Natural killer cell treated with Interleukin-12 subunit alpha and Interleukin-12 subunit beta and Interleukin-15 and Interleukin-18, amount 100 ng/mL, for 72 hours (primary cell): Measurements from ENCODE around the gene PTS. TPM values are rescaled to one million over a fixed set of nuclear protein-coding genes. Genes with fewer than 3 reads are reported as not detected.

Experiments
- ATAC-seq, 2 donors: fragments of 150-1000 bp; cut with Tn5 transposase in 1 of 2; sonication (Bioruptor Pico), chemical (Tn5 transposase) in 1 of 2; 2 replicates each; pipeline ENCODE4 v1.10.0; 2021
- DNase-seq: peaks from one replicate; pipeline ENCODE4 v3.0.0; 2022; ENCODE audit warnings: low spot score
- H3K27ac Mint-ChIP-seq, 2 donors: 1 replicate in 1 of 2; 2 replicates in 1 of 2; pipeline ENCODE4 v1.8.0; 2022; ENCODE audit warnings: mixed read lengths in 2 of 2, mild to moderate bottlenecking in 1 of 2, moderate library complexity in 1 of 2
- H3K27me3 Mint-ChIP-seq, 2 donors: 1 replicate in 1 of 2; 2 replicates in 1 of 2; pipeline ENCODE4 v1.8.0; 2022; ENCODE audit warnings: mixed read lengths in 2 of 2
- H3K36me3 Mint-ChIP-seq: one replicate; pipeline ENCODE4 v1.8.0; 2022; ENCODE audit warnings: mixed read lengths
- H3K4me1 Mint-ChIP-seq, 2 donors: 1 replicate in 1 of 2; 2 replicates in 1 of 2; pipeline ENCODE4 v1.8.0; 2022; ENCODE audit warnings: low read depth in 2 of 2, mixed read lengths in 2 of 2, mild to moderate bottlenecking in 1 of 2
- H3K4me3 Mint-ChIP-seq: one replicate; pipeline ENCODE4 v1.8.0; 2022; ENCODE audit warnings: mixed read lengths
- H3K9me3 Mint-ChIP-seq: 2 replicates; pipeline ENCODE4 v1.8.0; 2022; ENCODE audit warnings: mixed read lengths
- total RNA-seq, 2 donors: library from RNA; stranded (reverse); gene quantifications; one replicate each; pipeline ENCODE4 v1.2.3, GENCODE V29; 2022

Gene PTS
- total RNA-seq, 2 donors from 2014 or later: 36.2 to 36.8 TPM

- ATAC-seq (peak; percentile 78 to 82), DNase-seq (no peak)
- peak overlapping the region; percentile 92 for H3K4me3 Mint-ChIP-seq
- H3K4me1 Mint-ChIP-seq: peaks cover 15 to 31% of the 10 kb centered on the region in 2 donors
- H3K36me3 Mint-ChIP-seq: peaks cover 18% of the 10 kb centered on the region
- no peaks in the 10 kb centered on the region for H3K27me3 Mint-ChIP-seq
- H3K9me3 Mint-ChIP-seq: no peaks in the 10 kb centered on the region
- peak overlapping the region; percentile 84 to 90 for H3K27ac Mint-ChIP-seq
Observed at GRCh38 chr11:112226831-112227401, 688 bp downstream of the PTS start.

GRCh38 chr11:112227471-112227870 is 1.2 kb downstream of the PTS start:
- H3K36me3 Mint-ChIP-seq: peaks cover 18% of the 10 kb centered on the region

DNA sequence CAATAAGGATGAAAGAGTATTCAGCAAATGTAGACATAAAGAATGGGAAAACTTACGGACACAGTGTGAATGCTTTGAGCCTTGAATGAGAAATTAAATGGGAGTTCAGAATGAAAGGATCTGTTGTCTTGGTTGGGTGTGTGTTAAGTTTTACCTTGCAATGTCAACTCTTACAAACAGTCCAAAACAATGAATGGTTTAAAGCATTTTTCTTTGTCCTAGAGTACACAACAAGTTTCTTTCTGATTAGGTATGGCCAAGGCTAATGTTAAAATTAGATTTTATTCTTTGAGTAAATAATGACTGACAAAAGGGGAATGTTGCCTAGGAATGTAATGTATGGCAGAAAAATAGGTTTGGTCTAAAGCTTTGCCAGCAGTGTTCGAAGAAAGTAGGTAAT is 2.5 kb downstream of the PTS start:
- Mint-ChIP-seq H3K4me1 (peaks cover 15 to 31% of the 10 kb centered on the region in 2 donors), H3K27ac (no peak overlapping the region), H3K9me3 (no peaks in the 10 kb centered on the region), H3K4me3 (no peak overlapping the region), H3K36me3 (peaks cover 18% of the 10 kb centered on the region), H3K27me3 (no peaks in the 10 kb centered on the region)
- no peak for ATAC-seq
- no peak for DNase-seq

More at GRCh38 chr11:112227471-112227870, 1.2 kb downstream of the PTS start:
- Mint-ChIP-seq H3K4me3 (peak overlapping the region; percentile 92), H3K27ac (peak overlapping the region; percentile 84 to 90), H3K27me3 (no peaks in the 10 kb centered on the region), H3K9me3 (no peaks in the 10 kb centered on the region), H3K4me1 (peaks cover 15 to 31% of the 10 kb centered on the region in 2 donors)
- no peak for DNase-seq
- ATAC-seq: no peak

GRCh38 chr11:112229159-112229558 is 2.9 kb downstream of the PTS start:
- Mint-ChIP-seq H3K4me3 (no peak overlapping the region), H3K4me1 (peaks cover 15 to 31% of the 10 kb centered on the region in 2 donors), H3K27me3 (no peaks in the 10 kb centered on the region), H3K9me3 (no peaks in the 10 kb centered on the region), H3K36me3 (peaks cover 18% of the 10 kb centered on the region), H3K27ac (no peak overlapping the region)
- ATAC-seq (no peak), DNase-seq (no peak)

DNA sequence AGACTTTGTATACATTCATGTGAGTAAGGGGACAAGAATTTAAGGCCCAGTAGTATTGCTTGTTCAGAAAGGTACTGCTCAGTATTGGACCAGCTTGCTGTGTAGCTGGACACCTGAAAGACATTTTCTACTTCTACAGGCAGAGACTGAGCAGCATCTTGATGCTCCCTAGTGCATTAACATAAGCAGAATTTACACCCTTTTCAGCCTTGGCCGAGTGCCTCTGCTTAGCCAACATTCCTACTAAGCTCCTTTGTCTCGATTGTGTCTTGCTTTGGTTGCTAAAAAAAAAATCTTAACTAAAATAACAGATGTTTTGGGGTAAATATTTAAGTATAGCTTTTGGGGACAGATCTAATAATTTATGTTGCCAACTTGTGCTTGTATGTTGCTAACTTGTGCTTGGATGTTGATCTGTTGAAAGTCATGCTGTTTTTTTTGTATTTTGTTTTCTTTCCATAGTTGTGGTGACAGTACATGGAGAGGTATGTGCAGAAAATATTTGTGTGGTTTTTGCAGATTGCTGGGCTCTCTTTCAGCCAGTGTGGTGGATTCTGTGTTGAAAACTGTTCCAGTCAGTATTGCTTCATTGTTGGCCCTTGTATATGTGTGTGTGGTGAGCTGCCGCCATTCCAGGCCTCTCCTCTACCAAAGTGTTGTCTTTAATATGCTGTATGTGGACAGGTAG is 3.7 kb downstream of the PTS start:
- no peak overlapping the region for H3K4me3 Mint-ChIP-seq
- no peak for DNase-seq
- no peaks in the 10 kb centered on the region for H3K9me3 Mint-ChIP-seq
- H3K36me3 Mint-ChIP-seq: peaks cover 18% of the 10 kb centered on the region
- H3K27me3 Mint-ChIP-seq: no peaks in the 10 kb centered on the region
- peaks cover 15 to 25% of the 10 kb centered on the region in 2 donors for H3K4me1 Mint-ChIP-seq
- no peak for ATAC-seq
- no peak overlapping the region for H3K27ac Mint-ChIP-seq

DNA sequence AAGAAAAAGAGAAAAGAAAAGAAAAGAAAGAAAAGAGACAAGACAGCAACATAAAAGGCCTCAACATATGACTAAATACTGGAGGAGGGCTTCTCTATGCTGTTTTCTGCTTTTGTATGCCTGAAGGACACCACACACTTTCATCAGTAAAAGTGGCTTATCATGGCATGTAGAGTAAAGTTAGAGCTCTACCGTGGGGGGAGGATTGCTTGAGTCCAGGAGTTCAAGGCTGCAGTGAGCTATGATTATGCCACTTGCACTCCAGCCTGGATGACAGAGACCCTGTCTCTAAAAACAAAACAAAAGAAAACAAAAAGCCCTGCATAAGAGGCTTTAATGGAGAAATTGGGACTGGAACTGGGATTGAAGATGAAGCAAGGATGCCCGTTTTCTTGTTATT is 5.7 kb downstream of the PTS start:
- Mint-ChIP-seq H3K36me3 (peaks cover 34% of the 10 kb centered on the region), H3K27ac (no peak overlapping the region), H3K9me3 (no peaks in the 10 kb centered on the region), H3K4me1 (peaks cover 15 to 19% of the 10 kb centered on the region in 2 donors), H3K27me3 (no peaks in the 10 kb centered on the region), H3K4me3 (no peak overlapping the region)
- DNase-seq: no peak
- ATAC-seq: no peak

DNA sequence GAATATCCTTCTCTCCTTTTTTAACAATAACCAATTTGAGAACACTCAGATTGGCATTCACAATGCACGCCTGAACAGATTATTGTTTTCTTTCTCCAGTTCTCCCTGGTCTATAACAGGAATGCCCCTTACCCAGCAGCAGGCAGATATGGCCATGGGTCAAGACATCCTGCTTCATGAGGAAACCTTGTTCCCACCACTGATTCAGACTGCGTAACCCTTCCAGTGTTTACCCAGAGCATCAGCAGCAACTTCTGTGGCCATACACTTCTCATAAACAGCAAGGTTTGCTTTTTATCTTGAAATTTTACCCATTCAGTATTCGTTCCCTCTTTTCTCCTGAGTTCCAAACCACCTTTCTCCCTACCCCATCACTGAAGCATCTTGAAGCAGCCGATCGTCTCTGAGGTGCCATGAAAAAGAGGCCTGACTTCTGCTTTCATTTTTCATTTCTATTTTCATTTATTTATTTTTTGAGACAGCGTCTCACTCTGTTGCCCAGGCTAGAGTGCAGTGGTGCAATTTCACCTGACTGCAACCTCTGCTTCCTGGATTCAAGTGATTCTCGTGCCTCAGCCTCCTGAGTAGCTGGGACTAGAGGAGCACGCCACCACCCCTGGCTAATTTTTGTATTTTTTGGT is 9.6 kb downstream of the PTS start:
- H3K27me3 Mint-ChIP-seq: no peaks in the 10 kb centered on the region
- H3K9me3 Mint-ChIP-seq: no peaks in the 10 kb centered on the region
- no peak overlapping the region for H3K27ac Mint-ChIP-seq
- H3K4me3 Mint-ChIP-seq: no peak overlapping the region
- peaks cover 29% of the 10 kb centered on the region for H3K36me3 Mint-ChIP-seq
- no peak for DNase-seq
- H3K4me1 Mint-ChIP-seq: peaks cover 0 to 3% of the 10 kb centered on the region in 2 donors
- no peak for ATAC-seq

- no peaks in the 10 kb centered on the region for H3K4me1 Mint-ChIP-seq
- H3K4me3 Mint-ChIP-seq: no peak overlapping the region
- ATAC-seq (no peak), DNase-seq (no peak)
- H3K36me3 Mint-ChIP-seq: peaks cover 30% of the 10 kb centered on the region
- no peak overlapping the region for H3K27ac Mint-ChIP-seq
- no peaks in the 10 kb centered on the region for H3K27me3 Mint-ChIP-seq
- no peaks in the 10 kb centered on the region for H3K9me3 Mint-ChIP-seq
Observed at GRCh38 chr11:112237451-112237850, 11.2 kb downstream of the PTS start.

DNA sequence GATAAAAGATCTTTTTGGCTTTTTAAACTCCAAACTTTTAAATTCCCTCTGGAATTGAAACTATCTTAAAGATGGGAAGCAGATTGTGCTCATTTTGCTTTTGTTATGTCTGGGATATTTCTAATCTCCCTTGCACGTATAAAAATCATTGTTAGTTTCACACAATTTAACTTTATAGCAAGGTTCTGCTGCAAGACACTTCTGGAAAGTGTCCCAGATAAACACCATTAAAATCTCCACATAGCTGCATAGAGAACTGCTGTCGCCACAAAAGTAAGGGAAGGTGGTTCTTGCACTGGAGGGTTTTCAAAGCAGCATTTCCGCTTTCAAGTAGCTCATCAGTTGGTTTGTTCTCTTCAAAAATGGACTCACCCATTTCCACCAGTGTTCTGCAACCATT is 11.8 kb downstream of the PTS start:
- peaks cover 36% of the 10 kb centered on the region for H3K36me3 Mint-ChIP-seq
- no peak overlapping the region for H3K4me3 Mint-ChIP-seq
- ATAC-seq (no peak), DNase-seq (no peak)
- H3K27me3 Mint-ChIP-seq: no peaks in the 10 kb centered on the region
- no peaks in the 10 kb centered on the region for H3K9me3 Mint-ChIP-seq
- no peaks in the 10 kb centered on the region for H3K4me1 Mint-ChIP-seq
- no peak overlapping the region for H3K27ac Mint-ChIP-seq

- no peaks in the 10 kb centered on the region for H3K4me1 Mint-ChIP-seq
Observed at GRCh38 chr11:112241486-112241885, 15.3 kb downstream of the PTS start.

DNA sequence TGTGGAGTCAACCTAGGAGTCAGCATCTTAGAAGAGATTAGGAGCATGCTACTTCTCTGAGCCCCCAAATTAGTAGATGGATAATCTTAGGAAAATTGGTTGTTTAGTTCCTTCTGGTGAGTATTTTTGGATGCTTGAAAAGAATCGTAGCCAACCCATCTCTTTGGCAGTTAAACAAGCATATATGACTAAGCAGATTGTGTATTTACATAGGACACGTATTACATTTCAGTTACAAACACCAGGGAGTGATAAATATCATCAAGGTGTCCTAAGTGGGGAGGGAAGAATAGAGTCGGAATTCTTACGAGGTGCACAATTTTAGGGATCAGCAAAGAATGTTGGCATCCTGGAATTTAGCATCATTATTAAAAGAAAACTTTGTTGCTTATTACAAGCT is 21.0 kb downstream of the PTS start:
- Mint-ChIP-seq H3K4me3 (no peak overlapping the region), H3K27me3 (no peaks in the 10 kb centered on the region), H3K4me1 (no peaks in the 10 kb centered on the region), H3K36me3 (peaks cover 17% of the 10 kb centered on the region), H3K27ac (no peak overlapping the region), H3K9me3 (no peaks in the 10 kb centered on the region)
- no peak for DNase-seq
- ATAC-seq: no peak

More at GRCh38 chr11:112241486-112241885, 15.3 kb downstream of the PTS start:
- Mint-ChIP-seq H3K27me3 (no peaks in the 10 kb centered on the region), H3K36me3 (peaks cover 35% of the 10 kb centered on the region), H3K27ac (no peak overlapping the region), H3K9me3 (no peaks in the 10 kb centered on the region), H3K4me3 (no peak overlapping the region)
- ATAC-seq (no peak), DNase-seq (no peak)

DNA sequence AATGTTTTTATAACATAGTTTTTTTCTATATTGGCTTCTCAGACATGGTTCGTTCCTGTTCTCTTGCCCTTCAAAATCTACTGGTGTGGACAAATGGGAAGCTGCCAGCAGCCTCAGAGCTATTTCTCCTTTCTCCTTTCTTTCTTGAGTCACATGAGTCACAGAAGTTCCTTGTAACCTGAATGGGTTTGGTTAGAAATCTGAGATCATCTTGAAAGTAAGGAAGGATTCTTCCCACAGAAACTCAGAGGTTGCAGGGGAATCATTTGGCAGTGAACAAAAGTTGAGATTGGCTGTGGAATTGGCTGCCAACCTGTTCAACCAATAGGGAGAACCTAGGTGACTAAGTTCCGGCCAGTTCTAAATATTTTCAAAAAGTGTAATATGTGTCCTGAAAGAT is 22.0 kb downstream of the PTS start:
- H3K4me3 Mint-ChIP-seq: no peak overlapping the region
- no peak overlapping the region for H3K27ac Mint-ChIP-seq
- H3K4me1 Mint-ChIP-seq: no peaks in the 10 kb centered on the region
- no peak for DNase-seq
- ATAC-seq: no peak
- no peaks in the 10 kb centered on the region for H3K27me3 Mint-ChIP-seq
- H3K9me3 Mint-ChIP-seq: no peaks in the 10 kb centered on the region
- peaks cover 10% of the 10 kb centered on the region for H3K36me3 Mint-ChIP-seq

- Mint-ChIP-seq H3K36me3 (no peaks in the 10 kb centered on the region), H3K27me3 (no peaks in the 10 kb centered on the region), H3K9me3 (no peaks in the 10 kb centered on the region), H3K27ac (no peak overlapping the region), H3K4me3 (no peak overlapping the region), H3K4me1 (no peaks in the 10 kb centered on the region)
- ATAC-seq: no peak
- DNase-seq: no peak
Observed at GRCh38 chr11:112249871-112250610, 23.8 kb downstream of the PTS start.
